Transverse colon (tissue), 4 donors: ENCODE data around the gene CDK9. TPM values are rescaled to one million over a fixed set of nuclear protein-coding genes. Genes with fewer than 3 reads are reported as not detected.

ENCODE experiments used
- DNase-seq: peaks from one replicate; pipeline ENCODE4 v3.0.0-alpha.2; 2019
- H3K27ac ChIP-seq, 4 donors: fragments of 200-600 bp; sonication (generic); 2 replicates each; pipeline ENCODE4 v1.5.1; 2016 to 2018; ENCODE audit warnings: inconsistent platforms in 4 of 4
- H3K27me3 ChIP-seq: fragments of 200-600 bp; sonication (generic); 2 replicates; pipeline ENCODE4 v1.5.1; 2017; ENCODE audit warnings: inconsistent platforms
- H3K36me3 ChIP-seq, 4 donors: fragments of 200-600 bp; sonication (generic); 2 replicates each; pipeline ENCODE4 v1.5.1; 2017 to 2019; ENCODE audit warnings: inconsistent platforms in 4 of 4
- H3K4me1 ChIP-seq, 4 donors: fragments of 200-600 bp; sonication (generic); 2 replicates each; pipeline ENCODE4 v1.5.1; 2017 to 2020; ENCODE audit warnings: inconsistent platforms in 4 of 4
- H3K4me3 ChIP-seq, 4 donors: fragments of 200-600 bp; sonication (generic); 1 replicate in 1 of 4; 2 replicates in 3 of 4; pipeline versions ENCODE4 v1.5.1 to v1.6.1; 2017 to 2019; ENCODE audit warnings: inconsistent platforms in 4 of 4
- H3K9me3 ChIP-seq, 2 donors: fragments of 200-600 bp; sonication (generic); 2 replicates each; pipeline ENCODE4 v1.5.1; 2017 to 2019; ENCODE audit warnings: inconsistent platforms in 2 of 2
- CTCF ChIP-seq, 5 experiments: fragments of 200-600 bp in 3 of 5; fragments of 450-650 bp in 2 of 5; sonication (generic) in 3 of 5; IDR thresholded peaks; 1 replicate in 2 of 5; 2 replicates in 3 of 5; pipeline ENCODE4 v1.5.1; 2016 to 2017; ENCODE audit warnings: antibody characterized with exemption in 5 of 5, inconsistent platforms in 3 of 5, mild to moderate bottlenecking in 2 of 5, moderate library complexity in 1 of 5
- EP300 ChIP-seq: sonication (generic); formaldehyde crosslinking; IDR thresholded peaks from one replicate; pipeline ENCODE4 v1.6.1; 2017; ENCODE audit warnings: antibody characterized with exemption, low read depth
- POLR2A ChIP-seq: fragments of 450-650 bp; IDR thresholded peaks from one replicate; pipeline ENCODE4 v1.6.1; 2016; ENCODE audit warnings: antibody characterized with exemption, mild to moderate bottlenecking, moderate library complexity
- POLR2AphosphoS5 ChIP-seq, 3 donors: sonication (generic); formaldehyde crosslinking; IDR thresholded peaks; one replicate each; pipeline ENCODE4 v1.6.1; 2016; ENCODE audit warnings: antibody characterized with exemption in 3 of 3
- WGBS, 2 donors: methylation state at CpG; one replicate each; pipeline ENCODE4 v1.1.5; 2018; ENCODE audit warnings: low coverage in 1 of 2; 5-methylcytosine and 5-hydroxymethylcytosine counted together
- in situ Hi-C, 4 donors: fragments of 200-750 bp; cut with MboI; loops; one replicate each; pipeline versions ENCODE4 v1.15.0 to v1.15.1; 2017; ENCODE audit warnings: low sequenced_read_pairs in 3 of 4, low pct_ligation_motif_present in 1 of 4, low pct_unique_long_range_greater_than_20kb in 1 of 4
- intact Hi-C: fragments of 100-400 bp; cut with DNase I; formaldehyde crosslinking; loops from one replicate; pipeline ENCODE4 v1.15.1; 2023; ENCODE audit warnings: low total_unique reads
- small RNA-seq, 4 donors: library from RNA; depleted of rRNA; stranded (forward); fragments of <200 nt; gene quantifications; one replicate each; pipeline ENCODE3, GENCODE V24; 2016
- total RNA-seq, 4 donors: library from RNA; depleted of rRNA; stranded (reverse); fragments of >200 nt; gene quantifications; one replicate each; pipeline ENCODE4 v1.1.0, GENCODE V29; 2016

The CDK9 gene
- total RNA-seq, 4 donors from 2014 or later = 32.6 to 78.9 (median 49.3) TPM

- Histone ChIP-seq H3K36me3 (no peaks in the 10 kb centered on the region), H3K4me1 (peaks cover 6 to 51% (median 18%) of the 10 kb centered on the region in 4 donors), H3K9me3 (no peaks in the 10 kb centered on the region), H3K4me3 (no peak overlapping the region), H3K27me3 (no peaks in the 10 kb centered on the region), H3K27ac (peak overlapping the region; percentile 71 to 87 (median 81))
- no peak for TF ChIP-seq EP300
- TF ChIP-seq POLR2A = peak; percentile 32
- peak; percentile 38 to 54 (median 46) for TF ChIP-seq POLR2AphosphoS5 (IDR thresholded peaks at IDR 0.05)
- no peak for TF ChIP-seq CTCF (IDR thresholded peaks at IDR 0.05)
- in situ Hi-C loops (no loop called here), intact Hi-C loops (no loop called here)
- DNase-seq = peak; percentile 46
- 71% methylated on average over 17 of the region's 18 CpGs; no CpG with 5 or more reads in 1 of the 2 donors for WGBS, 2 donors
These were observed 52.7 kb downstream of the CDK9 start for GRCh38 chr9:127838375-127839078.

Small RNA genes within 50 kb of the gene (small RNA-seq; reads per million reads assigned to genes)
- gene RF00019 = 0 reads per million in 4 donors

Other genes with a start within 250 kb of the CDK9 start
- 100 to 1,000 TPM in 1 of 4 donors, 10 to 100 TPM in 2, 1 to 10 TPM in 1; 7.9 to 193 (median 13.3) TPM for gene STXBP1, start 173.8 kb upstream of the CDK9 start, total RNA-seq
- gene CFAP157, start 79.0 kb upstream of the CDK9 start, total RNA-seq = not detected
- 1 to 10 TPM; 2.4 to 9.7 (median 6.2) TPM for gene PTRH1, start 70.4 kb upstream of the CDK9 start, total RNA-seq
- not detected for gene TTC16, start 70.0 kb upstream of the CDK9 start, total RNA-seq
- gene TOR2A, start 50.7 kb upstream of the CDK9 start, total RNA-seq = 100 to 1,000 TPM in 1 of 4 donors, 10 to 100 TPM in 3; 31.4 to 126 (median 48.1) TPM
- gene SH2D3C, start 7.4 kb upstream of the CDK9 start, total RNA-seq = 10 to 100 TPM in 1 of 4 donors, 1 to 10 TPM in 3; 2.6 to 10.1 (median 3.9) TPM
- gene FPGS, start 16.8 kb downstream of the CDK9 start, total RNA-seq = 100 to 1,000 TPM in 1 of 4 donors, 10 to 100 TPM in 3; 31.4 to 144 (median 74.8) TPM
- gene ENG, start 68.6 kb downstream of the CDK9 start, total RNA-seq = 10 to 100 TPM; 10.6 to 23.9 (median 17.0) TPM
- 100 to 1,000 TPM in 1 of 4 donors, 10 to 100 TPM in 3; 24.7 to 110 (median 62.4) TPM for gene AK1, start 91.6 kb downstream of the CDK9 start, total RNA-seq
- gene ST6GALNAC6, start 113.6 kb downstream of the CDK9 start, total RNA-seq = 10 to 100 TPM; 41.0 to 80.4 (median 75.7) TPM
- gene ST6GALNAC4, start 131.0 kb downstream of the CDK9 start, total RNA-seq = 10 to 100 TPM; 16.7 to 66.1 (median 47.3) TPM
- 1 to 10 TPM in 1 of 4 donors, not detected in 3; 4.6 TPM for gene PIP5KL1, start 144.7 kb downstream of the CDK9 start, total RNA-seq
- 100 to 1,000 TPM in 1 of 4 donors, 10 to 100 TPM in 3; 20.6 to 249 (median 26.3) TPM for gene DPM2, start 151.8 kb downstream of the CDK9 start, total RNA-seq
- 100 to 1,000 TPM in 2 of 4 donors, 10 to 100 TPM in 2; 77.0 to 230 (median 96.7) TPM for gene EEIG1, start 195.0 kb downstream of the CDK9 start, total RNA-seq